HepG2 (cell line): ENCODE measurements around the gene KDM1B.

Source experiments
- BRCA1 ChIP-seq: sonication (generic); formaldehyde crosslinking; IDR thresholded peaks from 2 replicates; pipeline ENCODE4 v1.4.0; 2020; ENCODE audit warnings: missing genetic modification reagents
- CENPT ChIP-seq: sonication (generic); formaldehyde crosslinking; IDR thresholded peaks from 2 replicates; pipeline ENCODE4 v1.8.0; 2022; ENCODE audit warnings: low read depth, mild to moderate bottlenecking, moderate library complexity, missing genetic modification reagents
- EP300 ChIP-seq, 3 experiments: sonication (generic) in 1 of 3; formaldehyde crosslinking in 1 of 3; IDR thresholded peaks; 2 replicates each; pipeline versions ENCODE4 v1.5.1 to v1.6.1; 2011 to 2020; ENCODE audit warnings: low read depth in 2 of 3, low read length in 2 of 3, borderline replicate concordance in 1 of 3, improper control_type of control experiment in 1 of 3, mild to moderate bottlenecking in 1 of 3, missing genetic modification reagents in 1 of 3, moderate library complexity in 1 of 3
- GTF2F1 ChIP-seq: fragments of 150-350 bp; IDR thresholded peaks from 2 replicates; pipeline ENCODE4 v1.6.1; 2014; ENCODE audit warnings: low read length
- JUND ChIP-seq: sonication (generic); formaldehyde crosslinking; IDR thresholded peaks from 2 replicates; pipeline ENCODE4 v1.8.0; 2022; ENCODE audit warnings: mild to moderate bottlenecking, missing genetic modification reagents
- MAZ ChIP-seq, 2 experiments: sonication (generic) in 1 of 2; formaldehyde crosslinking in 1 of 2; IDR thresholded peaks; 2 replicates each; pipeline versions ENCODE4 v1.5.0 to v1.6.1; 2012 to 2020; ENCODE audit warnings: low read depth in 2 of 2, mild to moderate bottlenecking in 2 of 2, borderline replicate concordance in 1 of 2, improper control_type of control experiment in 1 of 2, low read length in 1 of 2, missing genetic modification reagents in 1 of 2, moderate library complexity in 1 of 2
- PITX1 ChIP-seq: sonication (generic); formaldehyde crosslinking; IDR thresholded peaks from 2 replicates; pipeline ENCODE4 v1.5.1; 2020; ENCODE audit warnings: mild to moderate bottlenecking, missing genetic modification reagents
- POLR2A ChIP-seq, 2 experiments: IDR thresholded peaks; 2 replicates each; pipeline ENCODE4 v1.6.1; 2011; ENCODE audit warnings: low read depth in 2 of 2, low read length in 2 of 2, mild to moderate bottlenecking in 1 of 2, moderate library complexity in 1 of 2; ENCODE audit not compliant: insufficient read depth in 1 of 2
- SRY ChIP-seq: sonication (generic); formaldehyde crosslinking; IDR thresholded peaks from 2 replicates; pipeline ENCODE4 v1.8.0; 2022; ENCODE audit warnings: mild to moderate bottlenecking, missing genetic modification reagents
- TCF12 ChIP-seq, 2 experiments: fragments of 450-650 bp in 1 of 2; sonication (generic) in 1 of 2; formaldehyde crosslinking in 1 of 2; IDR thresholded peaks; 2 replicates each; pipeline versions ENCODE4 v1.6.1 to v1.8.0; 2017 to 2022; ENCODE audit warnings: antibody characterized with exemption in 1 of 2, mild to moderate bottlenecking in 1 of 2, missing genetic modification reagents in 1 of 2, moderate library complexity in 1 of 2
- ZNF317 ChIP-seq: sonication (generic); formaldehyde crosslinking; IDR thresholded peaks from 2 replicates; pipeline ENCODE4 v1.5.0; 2020; ENCODE audit warnings: mild to moderate bottlenecking, missing genetic modification reagents
- TF ChIP-seq, protein P1 (sequence below), 2 experiments: sonication (generic) in 1 of 2; formaldehyde crosslinking in 1 of 2; IDR thresholded peaks; 2 replicates each; pipeline versions ENCODE4 v1.6.1 to v1.9.0; 2014 to 2022; ENCODE audit warnings: antibody characterized with exemption in 1 of 2, borderline replicate concordance in 1 of 2, inconsistent platforms in 1 of 2, low read depth in 1 of 2, missing genetic modification reagents in 1 of 2
- TF ChIP-seq, protein P2 (sequence below): IDR thresholded peaks from 2 replicates; pipeline ENCODE4 v1.6.1; 2016; ENCODE audit warnings: low read depth, missing genetic modification reagents, missing compliant biosample characterization

DNA sequence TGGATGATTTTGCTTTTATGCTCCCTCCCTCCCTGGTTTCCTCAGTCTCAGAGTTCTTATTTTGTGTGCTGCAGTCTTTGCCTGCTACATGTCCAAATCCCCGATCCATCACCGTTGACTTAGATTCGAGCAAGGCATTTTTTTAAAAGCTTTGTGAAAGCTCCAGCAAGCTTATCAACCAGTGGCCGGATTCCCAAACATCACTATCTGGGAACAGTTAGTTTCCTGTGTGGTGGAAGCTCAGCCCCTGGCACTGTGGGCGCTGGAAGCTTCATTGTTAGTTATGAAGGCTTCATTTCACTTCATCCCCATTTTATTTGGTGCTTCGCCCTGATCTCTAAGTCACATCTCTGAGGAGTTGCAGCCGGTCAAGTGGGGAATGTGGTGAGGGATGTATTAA, 64.4 kb downstream of the KDM1B start:
- TF ChIP-seq BRCA1 (no peak), CENPT (CRISPR knock-in tag) (no peak), ZNF317 (CRISPR knock-in tag) (no peak), PITX1 (CRISPR knock-in tag) (no peak), JUND (CRISPR knock-in tag) (no peak), EP300 (IDR thresholded peaks at IDR 0.05; ENCODE audit: low read depth in 2 of 2, low read length in 2 of 2) (no peak), EP300 (CRISPR knock-in tag; IDR thresholded peaks at IDR 0.05; ENCODE audit: borderline replicate concordance) (no peak), GTF2F1 (no peak), POLR2A (IDR thresholded peaks at IDR 0.05; ENCODE audit: insufficient read depth in 1 of 2, low read depth in 2 of 2, low read length in 2 of 2) (no peak), MAZ (IDR thresholded peaks at IDR 0.05; ENCODE audit: borderline replicate concordance, low read depth, low read length) (no peak), MAZ (CRISPR knock-in tag; IDR thresholded peaks at IDR 0.05; ENCODE audit: low read depth) (no peak), SRY (CRISPR knock-in tag) (no peak), TCF12 (IDR thresholded peaks at IDR 0.05) (no peak), TCF12 (CRISPR knock-in tag; IDR thresholded peaks at IDR 0.05) (no peak)
- TF ChIP-seq, protein P1, sequence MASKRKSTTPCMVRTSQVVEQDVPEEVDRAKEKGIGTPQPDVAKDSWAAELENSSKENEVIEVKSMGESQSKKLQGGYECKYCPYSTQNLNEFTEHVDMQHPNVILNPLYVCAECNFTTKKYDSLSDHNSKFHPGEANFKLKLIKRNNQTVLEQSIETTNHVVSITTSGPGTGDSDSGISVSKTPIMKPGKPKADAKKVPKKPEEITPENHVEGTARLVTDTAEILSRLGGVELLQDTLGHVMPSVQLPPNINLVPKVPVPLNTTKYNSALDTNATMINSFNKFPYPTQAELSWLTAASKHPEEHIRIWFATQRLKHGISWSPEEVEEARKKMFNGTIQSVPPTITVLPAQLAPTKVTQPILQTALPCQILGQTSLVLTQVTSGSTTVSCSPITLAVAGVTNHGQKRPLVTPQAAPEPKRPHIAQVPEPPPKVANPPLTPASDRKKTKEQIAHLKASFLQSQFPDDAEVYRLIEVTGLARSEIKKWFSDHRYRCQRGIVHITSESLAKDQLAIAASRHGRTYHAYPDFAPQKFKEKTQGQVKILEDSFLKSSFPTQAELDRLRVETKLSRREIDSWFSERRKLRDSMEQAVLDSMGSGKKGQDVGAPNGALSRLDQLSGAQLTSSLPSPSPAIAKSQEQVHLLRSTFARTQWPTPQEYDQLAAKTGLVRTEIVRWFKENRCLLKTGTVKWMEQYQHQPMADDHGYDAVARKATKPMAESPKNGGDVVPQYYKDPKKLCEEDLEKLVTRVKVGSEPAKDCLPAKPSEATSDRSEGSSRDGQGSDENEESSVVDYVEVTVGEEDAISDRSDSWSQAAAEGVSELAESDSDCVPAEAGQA (IDR thresholded peaks at IDR 0.05; ENCODE audit: low read depth): no peak
- TF ChIP-seq, protein P1 (CRISPR knock-in tag; IDR thresholded peaks at IDR 0.05; ENCODE audit: borderline replicate concordance): no peak
- TF ChIP-seq, protein P2, sequence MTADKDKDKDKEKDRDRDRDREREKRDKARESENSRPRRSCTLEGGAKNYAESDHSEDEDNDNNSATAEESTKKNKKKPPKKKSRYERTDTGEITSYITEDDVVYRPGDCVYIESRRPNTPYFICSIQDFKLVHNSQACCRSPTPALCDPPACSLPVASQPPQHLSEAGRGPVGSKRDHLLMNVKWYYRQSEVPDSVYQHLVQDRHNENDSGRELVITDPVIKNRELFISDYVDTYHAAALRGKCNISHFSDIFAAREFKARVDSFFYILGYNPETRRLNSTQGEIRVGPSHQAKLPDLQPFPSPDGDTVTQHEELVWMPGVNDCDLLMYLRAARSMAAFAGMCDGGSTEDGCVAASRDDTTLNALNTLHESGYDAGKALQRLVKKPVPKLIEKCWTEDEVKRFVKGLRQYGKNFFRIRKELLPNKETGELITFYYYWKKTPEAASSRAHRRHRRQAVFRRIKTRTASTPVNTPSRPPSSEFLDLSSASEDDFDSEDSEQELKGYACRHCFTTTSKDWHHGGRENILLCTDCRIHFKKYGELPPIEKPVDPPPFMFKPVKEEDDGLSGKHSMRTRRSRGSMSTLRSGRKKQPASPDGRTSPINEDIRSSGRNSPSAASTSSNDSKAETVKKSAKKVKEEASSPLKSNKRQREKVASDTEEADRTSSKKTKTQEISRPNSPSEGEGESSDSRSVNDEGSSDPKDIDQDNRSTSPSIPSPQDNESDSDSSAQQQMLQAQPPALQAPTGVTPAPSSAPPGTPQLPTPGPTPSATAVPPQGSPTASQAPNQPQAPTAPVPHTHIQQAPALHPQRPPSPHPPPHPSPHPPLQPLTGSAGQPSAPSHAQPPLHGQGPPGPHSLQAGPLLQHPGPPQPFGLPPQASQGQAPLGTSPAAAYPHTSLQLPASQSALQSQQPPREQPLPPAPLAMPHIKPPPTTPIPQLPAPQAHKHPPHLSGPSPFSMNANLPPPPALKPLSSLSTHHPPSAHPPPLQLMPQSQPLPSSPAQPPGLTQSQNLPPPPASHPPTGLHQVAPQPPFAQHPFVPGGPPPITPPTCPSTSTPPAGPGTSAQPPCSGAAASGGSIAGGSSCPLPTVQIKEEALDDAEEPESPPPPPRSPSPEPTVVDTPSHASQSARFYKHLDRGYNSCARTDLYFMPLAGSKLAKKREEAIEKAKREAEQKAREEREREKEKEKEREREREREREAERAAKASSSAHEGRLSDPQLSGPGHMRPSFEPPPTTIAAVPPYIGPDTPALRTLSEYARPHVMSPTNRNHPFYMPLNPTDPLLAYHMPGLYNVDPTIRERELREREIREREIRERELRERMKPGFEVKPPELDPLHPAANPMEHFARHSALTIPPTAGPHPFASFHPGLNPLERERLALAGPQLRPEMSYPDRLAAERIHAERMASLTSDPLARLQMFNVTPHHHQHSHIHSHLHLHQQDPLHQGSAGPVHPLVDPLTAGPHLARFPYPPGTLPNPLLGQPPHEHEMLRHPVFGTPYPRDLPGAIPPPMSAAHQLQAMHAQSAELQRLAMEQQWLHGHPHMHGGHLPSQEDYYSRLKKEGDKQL (CRISPR knock-in tag): no peak
